WTC11 (cell line): Measurements from ENCODE around the gene KCNK17. TPM values are rescaled to one million over a fixed set of nuclear protein-coding genes. Genes with fewer than 3 reads are reported as not detected.

Source experiments
- ATAC-seq: fragments of 200-7000 bp; cut with Tn5 transposase; 2 replicates; pipeline ENCODE4 v1.10.0; 2021; ENCODE audit warnings: mild to moderate bottlenecking, moderate library complexity
- CTCF ChIA-PET: fragments of 300-600 bp; sonication (Branson Sonifier 250); formaldehyde crosslinking; loops from one replicate; lab custom pipeline; 2021; ENCODE audit warnings: antibody characterized with exemption; lab: Charles Lee
- POLR2A ChIA-PET: fragments of 350-600 bp; sonication (Branson Sonifier 250); formaldehyde crosslinking; loops from one replicate; lab custom pipeline; 2021; ENCODE audit warnings: antibody characterized with exemption; lab: Charles Lee
- DNase-seq: peaks from one replicate; pipeline ENCODE4 v3.0.0; 2021; ENCODE audit warnings: low spot score
- H3K27ac Mint-ChIP-seq: 2 replicates; pipeline ENCODE4 v1.8.0; 2021; ENCODE audit warnings: mixed read lengths
- H3K27me3 Mint-ChIP-seq: 2 replicates; pipeline ENCODE4 v1.8.0; 2021; ENCODE audit warnings: low read depth, mild to moderate bottlenecking, moderate library complexity, mixed read lengths
- H3K36me3 Mint-ChIP-seq: 2 replicates; pipeline ENCODE4 v1.8.0; 2021; ENCODE audit warnings: mixed read lengths
- H3K4me1 Mint-ChIP-seq: 2 replicates; pipeline ENCODE4 v1.8.0; 2022; ENCODE audit warnings: mixed read lengths
- H3K4me3 Mint-ChIP-seq: 2 replicates; pipeline ENCODE4 v1.8.0; 2021; ENCODE audit warnings: mild to moderate bottlenecking, moderate library complexity, mixed read lengths
- H3K9me3 Mint-ChIP-seq: 2 replicates; pipeline ENCODE4 v1.8.0; 2021; ENCODE audit warnings: mixed read lengths
- ATF2 ChIP-seq: sonication (generic); formaldehyde crosslinking; IDR thresholded peaks from 2 replicates; pipeline ENCODE4 v1.8.1; 2022; ENCODE audit warnings: low read depth, missing genetic modification reagents, borderline replicate concordance
- CBFB ChIP-seq: sonication (generic); formaldehyde crosslinking; IDR thresholded peaks from 2 replicates; pipeline ENCODE4 v1.8.1; 2022; ENCODE audit warnings: mild to moderate bottlenecking, low read depth, missing genetic modification reagents
- CDX4 ChIP-seq: fragments of 250-450 bp; sonication (Bioruptor Pico); IDR thresholded peaks from 2 replicates; pipeline ENCODE4 v1.9.0; 2021; ENCODE audit warnings: moderate library complexity, mild to moderate bottlenecking, inconsistent platforms, borderline replicate concordance
- CTCF ChIP-seq: fragments of 200-600 bp; IDR thresholded peaks from 2 replicates; pipeline ENCODE4 v1.8.0; 2022; ENCODE audit warnings: antibody characterized with exemption
- E2F5 ChIP-seq: sonication (generic); formaldehyde crosslinking; IDR thresholded peaks from 2 replicates; pipeline ENCODE4 v1.8.1; 2022; ENCODE audit warnings: mild to moderate bottlenecking, moderate library complexity, missing genetic modification reagents
- ELF4 ChIP-seq: sonication (generic); formaldehyde crosslinking; IDR thresholded peaks from 2 replicates; pipeline ENCODE4 v1.8.1; 2022; ENCODE audit warnings: low read depth, mild to moderate bottlenecking, moderate library complexity, missing genetic modification reagents
- ETV6 ChIP-seq: sonication (generic); formaldehyde crosslinking; IDR thresholded peaks from 2 replicates; pipeline ENCODE4 v1.8.1; 2022; ENCODE audit warnings: mild to moderate bottlenecking, missing genetic modification reagents
- FOXK1 ChIP-seq: sonication (generic); formaldehyde crosslinking; IDR thresholded peaks from 2 replicates; pipeline ENCODE4 v1.8.0; 2022; ENCODE audit warnings: mild to moderate bottlenecking, moderate library complexity, missing genetic modification reagents
- GABPB1 ChIP-seq: sonication (generic); formaldehyde crosslinking; IDR thresholded peaks from 2 replicates; pipeline ENCODE4 v1.8.1; 2023; ENCODE audit warnings: mild to moderate bottlenecking, missing genetic modification reagents
- IRF2 ChIP-seq: sonication (generic); formaldehyde crosslinking; IDR thresholded peaks from 2 replicates; pipeline ENCODE4 v1.8.0; 2022; ENCODE audit warnings: low read depth, missing genetic modification reagents, borderline replicate concordance
- MLX ChIP-seq: sonication (generic); formaldehyde crosslinking; IDR thresholded peaks from 2 replicates; pipeline ENCODE4 v1.8.1; 2023; ENCODE audit warnings: mild to moderate bottlenecking, missing genetic modification reagents, moderate library complexity
- MXD4 ChIP-seq: fragments of 250-450 bp; sonication (Bioruptor Pico); IDR thresholded peaks from 2 replicates; pipeline ENCODE4 v1.8.0; 2021; ENCODE audit warnings: mild to moderate bottlenecking, moderate library complexity, borderline replicate concordance
- MYBL2 ChIP-seq: sonication (generic); formaldehyde crosslinking; IDR thresholded peaks from 2 replicates; pipeline ENCODE4 v1.8.1; 2023; ENCODE audit warnings: mild to moderate bottlenecking, moderate library complexity, missing genetic modification reagents
- NFE2L1 ChIP-seq: sonication (generic); formaldehyde crosslinking; IDR thresholded peaks from 2 replicates; pipeline ENCODE4 v1.8.1; 2023; ENCODE audit warnings: missing genetic modification reagents
- NR2C2 ChIP-seq: sonication (generic); formaldehyde crosslinking; IDR thresholded peaks from 2 replicates; pipeline ENCODE4 v1.8.0; 2022; ENCODE audit warnings: mild to moderate bottlenecking, missing genetic modification reagents
- SMAD3 ChIP-seq: sonication (generic); formaldehyde crosslinking; IDR thresholded peaks from 2 replicates; pipeline ENCODE4 v1.8.0; 2022; ENCODE audit warnings: missing genetic modification reagents, mild to moderate bottlenecking, borderline replicate concordance
- SMAD4 ChIP-seq: sonication (generic); formaldehyde crosslinking; IDR thresholded peaks from 2 replicates; pipeline ENCODE4 v1.8.0; 2022; ENCODE audit warnings: mild to moderate bottlenecking, missing genetic modification reagents
- USF1 ChIP-seq: sonication (generic); formaldehyde crosslinking; IDR thresholded peaks from 2 replicates; pipeline ENCODE4 v1.8.0; 2022; ENCODE audit warnings: mild to moderate bottlenecking, missing genetic modification reagents
- USF2 ChIP-seq: sonication (generic); formaldehyde crosslinking; IDR thresholded peaks from 2 replicates; pipeline ENCODE4 v1.8.1; 2023; ENCODE audit warnings: mild to moderate bottlenecking, missing genetic modification reagents, moderate library complexity
- ZNF121 ChIP-seq: sonication (generic); formaldehyde crosslinking; IDR thresholded peaks from 2 replicates; pipeline ENCODE4 v1.8.0; 2023; ENCODE audit warnings: missing genetic modification reagents
- ZNF396 ChIP-seq: fragments of 250-450 bp; sonication (Bioruptor Pico); IDR thresholded peaks from 2 replicates; pipeline ENCODE4 v1.8.0; 2021; ENCODE audit warnings: mild to moderate bottlenecking, moderate library complexity, borderline replicate concordance
- ZSCAN18 ChIP-seq: fragments of 250-450 bp; sonication (Bioruptor Pico); IDR thresholded peaks from 2 replicates; pipeline ENCODE4 v2.1.2; 2022; ENCODE audit warnings: mild to moderate bottlenecking, moderate library complexity
- total RNA-seq: library from RNA; stranded (reverse); gene quantifications from 3 replicates; pipeline ENCODE4 v1.2.3, GENCODE V29; 2021

The KCNK17 gene
- total RNA-seq, 1 experiment from 2014 or later = 2.1 TPM

- TF ChIP-seq MXD4 (CRISPR knock-in tag) = no peak
- no peak for TF ChIP-seq ELF4 (CRISPR knock-in tag)
- no peak for TF ChIP-seq E2F5 (CRISPR knock-in tag)
- TF ChIP-seq SMAD3 (CRISPR knock-in tag) = no peak
- TF ChIP-seq SMAD4 (CRISPR knock-in tag) = no peak
- TF ChIP-seq ZSCAN18 (CRISPR knock-in tag) = no peak
- TF ChIP-seq NFE2L1 (CRISPR knock-in tag) = no peak
- TF ChIP-seq IRF2 (CRISPR knock-in tag) = no peak
These were observed 25.8 kb upstream of the KCNK17 start (continued) for GRCh38 chr6:39339868-39340550.

- peaks cover 28% of the 10 kb centered on the region for H3K4me1 Mint-ChIP-seq
- no peaks in the 10 kb centered on the region for H3K9me3 Mint-ChIP-seq
- DNase-seq (no peak), ATAC-seq (no peak)
- no peak overlapping the region for H3K4me3 Mint-ChIP-seq
- H3K27ac Mint-ChIP-seq = no peak overlapping the region
- ChIA-PET POLR2A (interaction anchor here (0.5 kb wide), 1 partner anchor 141 kb away, joined by 3 read pairs; no protein-coding TSS in a partner anchor), CTCF (interaction anchor here (1.2 to 1.5 kb wide), 2 partner anchors 9 to 251 kb away, joined by 3 to 5 read pairs; no protein-coding TSS in a partner anchor)
- no peaks in the 10 kb centered on the region for H3K36me3 Mint-ChIP-seq
- H3K27me3 Mint-ChIP-seq = no peaks in the 10 kb centered on the region
- TF ChIP-seq FOXK1 (CRISPR knock-in tag) = no peak
- TF ChIP-seq GABPB1 (CRISPR knock-in tag) = no peak
- no peak for TF ChIP-seq USF1 (CRISPR knock-in tag)
- no peak for TF ChIP-seq IRF2 (CRISPR knock-in tag)
- TF ChIP-seq MLX (CRISPR knock-in tag) = no peak
- no peak for TF ChIP-seq ZNF121
- no peak for TF ChIP-seq SMAD4 (CRISPR knock-in tag)
- TF ChIP-seq ATF2 (CRISPR knock-in tag) = no peak
- no peak for TF ChIP-seq ZNF396 (CRISPR knock-in tag)
- TF ChIP-seq CTCF = no peak
- TF ChIP-seq MYBL2 = no peak
- no peak for TF ChIP-seq NR2C2 (CRISPR knock-in tag)
- no peak for TF ChIP-seq CBFB (CRISPR knock-in tag)
- no peak for TF ChIP-seq CDX4 (CRISPR knock-in tag)
- no peak for TF ChIP-seq ELF4 (CRISPR knock-in tag)
- TF ChIP-seq USF2 (CRISPR knock-in tag) = no peak
- no peak for TF ChIP-seq ETV6 (CRISPR knock-in tag)
These were observed 25.1 kb upstream of the KCNK17 start for GRCh38 chr6:39339096-39339867.
